Thoracic aorta (tissue), 2 donors: ENCODE results near the gene C19orf25. TPM values are rescaled to one million over a fixed set of nuclear protein-coding genes. Genes with fewer than 3 reads are reported as not detected.
"Not testable (repeated sequence)": the region's sequence is repeated elsewhere in the genome, so short reads cannot be mapped to it uniquely, and the experiment has no call there.

Experiments used
- ATAC-seq: fragments of 150-250 bp; one replicate; pipeline ENCODE4 v1.8.0; 2017; ENCODE audit warnings: low read depth; ENCODE audit not compliant: insufficient number of reproducible peaks, low FRiP score
- DNase-seq: peaks from one replicate; pipeline ENCODE4 v3.0.0-alpha.2; 2020; ENCODE audit warnings: low spot score
- H3K27ac ChIP-seq, 2 donors: fragments of 200-600 bp; sonication (generic); 1 replicate in 1 of 2; 2 replicates in 1 of 2; pipeline ENCODE4 v1.5.1; 2016; ENCODE audit warnings: mild to moderate bottlenecking in 2 of 2, moderate library complexity in 2 of 2
- H3K27me3 ChIP-seq: fragments of 200-600 bp; sonication (generic); replicated peaks from 2 replicates; pipeline ENCODE4 v1.6.0; 2016; ENCODE audit warnings: mild to moderate bottlenecking; ENCODE audit not compliant: insufficient read depth
- H3K36me3 ChIP-seq: fragments of 200-600 bp; sonication (generic); one replicate; pipeline ENCODE4 v1.5.1; 2016
- H3K4me1 ChIP-seq, 2 donors: fragments of 200-600 bp; sonication (generic); 1 replicate in 1 of 2; 2 replicates in 1 of 2; pipeline versions ENCODE4 v1.5.1 to v1.6.0; 2016; ENCODE audit warnings: low read depth in 2 of 2, mild to moderate bottlenecking in 1 of 2; ENCODE audit not compliant: control insufficient read depth in 1 of 2
- H3K4me3 ChIP-seq: fragments of 200-600 bp; sonication (generic); 2 replicates; pipeline ENCODE4 v1.5.1; 2016; ENCODE audit warnings: mild to moderate bottlenecking
- H3K9me3 ChIP-seq: fragments of 200-600 bp; sonication (generic); 2 replicates; pipeline ENCODE4 v1.5.1; 2016
- CTCF ChIP-seq: fragments of 200-600 bp; sonication (generic); IDR thresholded peaks from one replicate; pipeline ENCODE4 v1.5.1; 2019; ENCODE audit warnings: antibody characterized with exemption
- total RNA-seq, 2 donors: library from RNA; depleted of rRNA; stranded (reverse); fragments of >200 nt; gene quantifications; one replicate each; pipeline versions ENCODE4 v1.1.0 to v1.2.3, GENCODE V29; 2016

The C19orf25 gene
- total RNA-seq, 2 donors from 2014 or later: 28.6 to 54.6 TPM

- no peak for TF ChIP-seq CTCF
- ATAC-seq (no peak), DNase-seq (no peak)
- Histone ChIP-seq H3K27ac (no peak overlapping the region), H3K36me3 (no peaks in the 10 kb centered on the region), H3K4me1 (peaks cover 6 to 15% of the 10 kb centered on the region in 2 donors), H3K9me3 (no peaks in the 10 kb centered on the region), H3K27me3 (no peaks in the 10 kb centered on the region), H3K4me3 (no peak overlapping the region)
Measured at GRCh38 chr19:1481893-1482360, 2.9 kb upstream of the C19orf25 start.

GRCh38 chr19:1481224-1481892 is 2.3 kb upstream of the C19orf25 start:
- no peak for TF ChIP-seq CTCF
- Histone ChIP-seq H3K27me3 (no peaks in the 10 kb centered on the region), H3K4me3 (no peak overlapping the region), H3K4me1 (peaks cover 6 to 15% of the 10 kb centered on the region in 2 donors), H3K9me3 (no peaks in the 10 kb centered on the region), H3K36me3 (peaks cover under 1% of the 10 kb centered on the region), H3K27ac (no peak overlapping the region)
- ATAC-seq (no peak), DNase-seq (no peak)

GRCh38 chr19:1477056-1477455 is 2.0 kb downstream of the C19orf25 start:
- H3K9me3 ChIP-seq, H3K27me3 ChIP-seq, H3K4me3 ChIP-seq, ATAC-seq, H3K27ac ChIP-seq, DNase-seq, H3K36me3 ChIP-seq: not testable (repeated sequence)
- H3K4me1 ChIP-seq: peaks cover 6 to 15% of the 10 kb centered on the region in 2 donors

GRCh38 chr19:1475751-1476437 is 3.1 kb downstream of the C19orf25 start:
- DNase-seq (no peak), ATAC-seq (no peak)
- H3K4me3 ChIP-seq: no peak overlapping the region
- H3K27me3 ChIP-seq: peaks cover 15% of the 10 kb centered on the region
- peaks cover 6% of the 10 kb centered on the region for H3K36me3 ChIP-seq
- no peak for TF ChIP-seq CTCF
- no peak overlapping the region for H3K27ac ChIP-seq
- peaks cover 15 to 27% of the 10 kb centered on the region in 2 donors for H3K4me1 ChIP-seq
- H3K9me3 ChIP-seq: no peaks in the 10 kb centered on the region

GRCh38 chr19:1474765-1475351 is 4.2 kb downstream of the C19orf25 start:
- Histone ChIP-seq H3K27me3 (peaks cover 15% of the 10 kb centered on the region), H3K27ac (no peak overlapping the region)

More at GRCh38 chr19:1474765-1475351, 4.2 kb downstream of the C19orf25 start:
- TF ChIP-seq CTCF: no peak
- Histone ChIP-seq H3K4me1 (peaks cover 25 to 37% of the 10 kb centered on the region in 2 donors), H3K4me3 (no peak overlapping the region), H3K36me3 (peaks cover 6% of the 10 kb centered on the region), H3K9me3 (no peaks in the 10 kb centered on the region)
- ATAC-seq (no peak), DNase-seq (no peak)
